ENCODE data around the gene ZNF365.

- TF ChIP-seq, protein P1, sequence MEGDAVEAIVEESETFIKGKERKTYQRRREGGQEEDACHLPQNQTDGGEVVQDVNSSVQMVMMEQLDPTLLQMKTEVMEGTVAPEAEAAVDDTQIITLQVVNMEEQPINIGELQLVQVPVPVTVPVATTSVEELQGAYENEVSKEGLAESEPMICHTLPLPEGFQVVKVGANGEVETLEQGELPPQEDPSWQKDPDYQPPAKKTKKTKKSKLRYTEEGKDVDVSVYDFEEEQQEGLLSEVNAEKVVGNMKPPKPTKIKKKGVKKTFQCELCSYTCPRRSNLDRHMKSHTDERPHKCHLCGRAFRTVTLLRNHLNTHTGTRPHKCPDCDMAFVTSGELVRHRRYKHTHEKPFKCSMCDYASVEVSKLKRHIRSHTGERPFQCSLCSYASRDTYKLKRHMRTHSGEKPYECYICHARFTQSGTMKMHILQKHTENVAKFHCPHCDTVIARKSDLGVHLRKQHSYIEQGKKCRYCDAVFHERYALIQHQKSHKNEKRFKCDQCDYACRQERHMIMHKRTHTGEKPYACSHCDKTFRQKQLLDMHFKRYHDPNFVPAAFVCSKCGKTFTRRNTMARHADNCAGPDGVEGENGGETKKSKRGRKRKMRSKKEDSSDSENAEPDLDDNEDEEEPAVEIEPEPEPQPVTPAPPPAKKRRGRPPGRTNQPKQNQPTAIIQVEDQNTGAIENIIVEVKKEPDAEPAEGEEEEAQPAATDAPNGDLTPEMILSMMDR (IDR thresholded peaks at IDR 0.05) = no peak
- no peak for TF ChIP-seq POLR2A (IDR thresholded peaks at IDR 0.05)
Observed at GRCh38 chr10:62381385-62382102, 7.4 kb downstream of the ZNF365 start.

Data from stomach (tissue), 4 donors.